ENCODE results near the gene EDN3.
"Not testable (repeated sequence)": the region's sequence is repeated elsewhere in the genome, so short reads cannot be mapped to it uniquely, and the experiment has no call there.

EDN3 gene

GRCh38 chr20:59336540-59336939 lies 36.1 kb downstream of the EDN3 start:
- no peak for DNase-seq

- DNase-seq = not testable (repeated sequence)
Measured at GRCh38 chr20:59338444-59338843, 38.0 kb downstream of the EDN3 start.

GRCh38 chr20:59340201-59340885 lies 39.9 kb downstream of the EDN3 start:
- DNase-seq = no peak

- DNase-seq = not testable (repeated sequence)
Measured at GRCh38 chr20:59341285-59342022, 41.0 kb downstream of the EDN3 start.

- DNase-seq = no peak
Measured at GRCh38 chr20:59342023-59342957, 41.9 kb downstream of the EDN3 start.

GRCh38 chr20:59346061-59346460 lies 45.6 kb downstream of the EDN3 start:
- DNase-seq = no peak

GRCh38 chr20:59349277-59349676 lies 48.9 kb downstream of the EDN3 start:
- no peak for DNase-seq

GRCh38 chr20:59350330-59351156 lies 50.1 kb downstream of the EDN3 start:
- DNase-seq = no peak

GRCh38 chr20:59351157-59352040 lies 51.0 kb downstream of the EDN3 start:
- peak; percentile 21 for DNase-seq

- DNase-seq = no peak
Measured at GRCh38 chr20:59352541-59352940, 52.1 kb downstream of the EDN3 start.

GRCh38 chr20:59352990-59353389 lies 52.6 kb downstream of the EDN3 start:
- DNase-seq = no peak

- DNase-seq = no peak
Measured at GRCh38 chr20:59354460-59354859, 54.0 kb downstream of the EDN3 start.

GRCh38 chr20:59355242-59355641 lies 54.8 kb downstream of the EDN3 start:
- no peak for DNase-seq

GRCh38 chr20:59356662-59357165 lies 56.3 kb downstream of the EDN3 start:
- no peak for DNase-seq

- DNase-seq = not testable (repeated sequence)
Measured at GRCh38 chr20:59358793-59359192, 58.4 kb downstream of the EDN3 start.

- no peak for DNase-seq
Measured at GRCh38 chr20:59359906-59360725, 59.7 kb downstream of the EDN3 start.

- DNase-seq = no peak
Measured at GRCh38 chr20:59360934-59361333, 60.5 kb downstream of the EDN3 start.

GRCh38 chr20:59361411-59361810 lies 61.0 kb downstream of the EDN3 start:
- DNase-seq = no peak

- DNase-seq = no peak
Measured at GRCh38 chr20:59363101-59363500, 62.7 kb downstream of the EDN3 start.

- DNase-seq = no peak
Measured at GRCh38 chr20:59364611-59365010, 64.2 kb downstream of the EDN3 start.
